Right lobe of liver (tissue), 6 donors: ENCODE results near the gene SEPTIN1. TPM values are rescaled to one million over a fixed set of nuclear protein-coding genes. Genes with fewer than 3 reads are reported as not detected.

ENCODE experiments used
- ATAC-seq, 4 donors: fragments of 200-7000 bp; cut with Tn5 transposase; one replicate each; pipeline ENCODE4 v1.9.1; 2020; ENCODE audit warnings: mild to moderate bottlenecking in 4 of 4, moderate library complexity in 4 of 4
- DNase-seq, 3 donors: peaks; one replicate each; pipeline ENCODE4 v3.0.0-alpha.2; 2020
- H3K27ac ChIP-seq, 3 donors: fragments of 200-600 bp; one replicate each; pipeline ENCODE4 v1.8.0; 2022
- H3K27me3 ChIP-seq, 2 donors: fragments of 200-600 bp; one replicate each; pipeline ENCODE4 v1.8.0; 2022
- H3K36me3 ChIP-seq, 4 donors: fragments of 200-600 bp; sonication (generic) in 1 of 4; one replicate each; pipeline versions ENCODE4 v1.5.1 to v1.8.0; 2017 to 2022; ENCODE audit warnings: control low read depth in 1 of 4
- H3K4me1 ChIP-seq, 4 donors: fragments of 200-600 bp; sonication (generic) in 1 of 4; one replicate each; pipeline versions ENCODE4 v1.5.1 to v1.8.0; 2017 to 2022; ENCODE audit warnings: control low read depth in 1 of 4
- H3K4me3 ChIP-seq, 3 donors: fragments of 200-600 bp; one replicate each; pipeline ENCODE4 v1.8.0; 2022
- H3K9me3 ChIP-seq, 4 donors: fragments of 200-600 bp; sonication (generic) in 1 of 4; one replicate each; pipeline versions ENCODE4 v1.5.1 to v1.8.0; 2017 to 2022; ENCODE audit warnings: control low read depth in 1 of 4
- CTCF ChIP-seq, 4 donors: fragments of 200-600 bp in 3 of 4; fragments of 450-650 bp in 1 of 4; IDR thresholded peaks; one replicate each; pipeline versions ENCODE4 v1.5.1 to v1.8.0; 2016 to 2022; ENCODE audit warnings: antibody characterized with exemption in 4 of 4, mild to moderate bottlenecking in 2 of 4
- POLR2A ChIP-seq: fragments of 450-650 bp; IDR thresholded peaks from one replicate; pipeline ENCODE4 v1.6.1; 2017; ENCODE audit warnings: antibody characterized with exemption, mild to moderate bottlenecking
- WGBS: methylation state at CpG from one replicate; pipeline ENCODE4 v1.1.6; 2018; ENCODE audit warnings: low coverage, low lambda C conversion rate; ENCODE audit not compliant: insufficient coverage; ENCODE audit errors: missing lambda C conversion rate; 5-methylcytosine and 5-hydroxymethylcytosine counted together
- intact Hi-C, 2 donors: fragments of 100-400 bp; cut with DNase I; formaldehyde crosslinking; loops; one replicate each; pipeline versions ENCODE4 v1.11.2 to v1.14.1; 2022
- total RNA-seq, 6 experiments: library from RNA; depleted of rRNA in 2 of 6; stranded (reverse); fragments of >200 nt in 2 of 6; fragmentation: NEBNext Ultra II Directional in 3 of 6; extraction: Animal tissue kit (Norgen Biotek cat#: 25700) in 3 of 6; gene quantifications; one replicate each; pipeline versions ENCODE4 v1.1.0 to v1.2.4, GENCODE V29; 2016 to 2023
- donor health status: DM: no; HTN: yes; CAD: no.
- donor health status: DM: no; HTN: no; CAD: no.
- donor health status: DM: no; HTN: no; CAD: no.
- donor health status: DM: no; HTN: yes; CAD: no.
- donor health status: DM: no; HTN: yes; CAD: no.

The SEPTIN1 gene
- total RNA-seq, 6 experiments from 2014 or later = 0.12 to 1.7 (median 0.93) TPM

- 41% methylated on average over 4 of the region's 8 CpGs for WGBS
- intact Hi-C loops = no loop called here
- peaks cover 0 to 26% (median 8%) of the 10 kb centered on the region in 4 donors for H3K4me1 ChIP-seq
- no peaks in the 10 kb centered on the region for H3K9me3 ChIP-seq
- DNase-seq = no peak
- TF ChIP-seq POLR2A (no peak), CTCF (IDR thresholded peaks at IDR 0.05) (no peak)
- H3K27me3 ChIP-seq = no peaks in the 10 kb centered on the region
- no peak overlapping the region for H3K4me3 ChIP-seq
- ATAC-seq = peak; percentile 56 to 73 (median 62)
- peak overlapping the region in 2 of 3 donors; percentile 62 to 63 for H3K27ac ChIP-seq
- H3K36me3 ChIP-seq = peaks cover 0 to 4% (median 0%) of the 10 kb centered on the region in 4 donors
Measured at GRCh38 chr16:30401768-30402425, 19.5 kb upstream of the SEPTIN1 start.

DNA sequence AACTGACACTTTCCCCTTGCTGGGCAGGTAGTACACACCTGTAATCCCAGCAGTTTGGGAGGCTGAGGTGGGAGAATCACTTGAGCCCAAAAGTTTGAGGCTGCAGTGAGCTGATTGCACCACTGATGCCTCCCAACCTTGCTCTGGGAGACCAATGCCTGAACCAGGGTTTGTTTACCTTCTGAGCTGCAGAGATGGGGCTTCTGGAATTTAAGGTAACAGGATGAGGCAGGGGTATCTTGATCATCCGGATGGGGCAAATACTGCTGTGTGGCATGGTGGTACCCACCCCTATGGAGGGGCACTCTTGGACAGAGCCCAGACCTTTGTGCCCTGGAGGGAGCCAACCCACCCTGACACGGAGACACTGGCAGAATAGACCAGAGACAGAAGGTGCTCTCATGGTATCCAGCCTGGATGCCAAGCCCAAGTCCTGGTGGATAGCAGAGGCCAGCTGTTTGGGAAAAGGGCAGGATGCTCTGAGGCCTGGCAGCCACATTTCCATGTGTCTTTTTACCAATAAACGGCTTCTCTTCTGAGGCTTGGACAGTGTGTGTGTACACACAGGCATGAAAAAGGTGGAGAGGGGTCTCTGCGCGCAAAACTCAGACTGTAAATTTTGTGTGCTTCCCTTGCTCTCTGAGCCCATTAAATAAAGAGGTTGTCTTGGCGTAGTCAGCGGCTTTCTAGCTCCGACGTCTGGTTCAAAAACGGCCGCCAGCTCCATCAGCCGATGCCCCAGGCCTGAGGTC lies 17.2 kb upstream of the SEPTIN1 start:
- Histone ChIP-seq H3K4me1 (peaks cover 0 to 37% (median 8%) of the 10 kb centered on the region in 4 donors), H3K27ac (peak overlapping the region; percentile 52 to 63 (median 62)), H3K9me3 (no peaks in the 10 kb centered on the region), H3K36me3 (peaks cover 0 to 4% (median 0%) of the 10 kb centered on the region in 4 donors), H3K27me3 (no peaks in the 10 kb centered on the region), H3K4me3 (peak overlapping the region; percentile 65 to 76 (median 69))
- ATAC-seq (no peak), DNase-seq (no peak)
- TF ChIP-seq CTCF (IDR thresholded peaks at IDR 0.05) = no peak
- TF ChIP-seq POLR2A = no peak
- 54% methylated on average over 4 of the region's 12 CpGs for WGBS
- intact Hi-C loops = no loop called here

GRCh38 chr16:30398661-30399434 lies 16.5 kb upstream of the SEPTIN1 start:
- Histone ChIP-seq H3K27me3 (no peaks in the 10 kb centered on the region), H3K36me3 (peaks cover 0 to 4% (median 0%) of the 10 kb centered on the region in 4 donors), H3K9me3 (no peaks in the 10 kb centered on the region), H3K27ac (no peak overlapping the region), H3K4me3 (no peak overlapping the region), H3K4me1 (peaks cover 0 to 37% (median 8%) of the 10 kb centered on the region in 4 donors)
- TF ChIP-seq POLR2A (no peak), CTCF (IDR thresholded peaks at IDR 0.05) (no peak)
- intact Hi-C loops = no loop called here
- DNase-seq = no peak
- ATAC-seq = no peak
- 85% methylated on average over 6 of the region's 23 CpGs for WGBS

DNA sequence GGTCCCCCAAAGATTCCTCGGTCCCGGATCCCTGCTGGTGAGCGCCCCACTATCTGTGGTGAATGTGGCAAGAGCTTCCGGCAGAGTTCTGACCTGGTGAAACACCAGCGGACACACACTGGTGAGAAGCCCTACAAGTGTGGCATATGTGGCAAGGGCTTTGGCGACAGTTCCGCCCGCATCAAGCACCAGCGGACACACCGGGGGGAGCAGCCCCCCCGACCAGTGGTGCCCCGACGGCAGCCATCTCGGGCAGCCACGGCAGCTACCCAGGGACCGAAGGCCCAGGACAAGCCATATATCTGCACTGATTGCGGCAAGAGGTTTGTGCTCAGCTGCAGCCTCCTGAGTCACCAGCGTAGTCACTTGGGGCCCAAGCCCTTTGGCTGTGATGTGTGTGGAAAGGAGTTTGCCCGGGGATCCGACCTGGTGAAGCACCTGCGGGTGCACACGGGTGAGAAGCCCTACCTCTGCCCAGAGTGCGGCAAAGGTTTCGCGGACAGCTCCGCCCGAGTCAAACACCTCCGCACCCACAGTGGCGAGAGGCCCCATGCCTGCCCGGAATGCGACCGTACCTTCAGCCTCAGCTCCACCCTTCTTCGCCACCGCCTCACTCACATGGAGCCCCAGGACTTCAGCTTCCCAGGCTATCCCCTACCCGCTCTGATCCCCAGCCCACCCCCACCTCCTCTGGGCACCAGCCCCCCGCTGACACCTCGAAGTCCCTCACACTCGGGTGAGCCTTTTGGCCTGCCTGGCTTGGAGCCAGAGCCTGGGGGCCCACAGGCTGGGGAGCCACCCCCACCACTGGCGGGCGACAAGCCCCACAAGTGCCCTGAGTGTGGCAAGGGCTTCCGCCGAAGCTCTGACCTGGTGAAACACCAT lies 15.7 kb upstream of the SEPTIN1 start:
- ATAC-seq = no peak
- intact Hi-C loops = no loop called here
- Histone ChIP-seq H3K27ac (no peak overlapping the region), H3K27me3 (no peaks in the 10 kb centered on the region), H3K4me3 (no peak overlapping the region), H3K9me3 (no peaks in the 10 kb centered on the region), H3K4me1 (peaks cover 0 to 37% (median 8%) of the 10 kb centered on the region in 4 donors), H3K36me3 (peaks cover 0 to 4% (median 0%) of the 10 kb centered on the region in 4 donors)
- TF ChIP-seq POLR2A (no peak), CTCF (IDR thresholded peaks at IDR 0.05) (no peak)
- DNase-seq = no peak
- 88% methylated on average over 3 of the region's 42 CpGs for WGBS
